Measurements from ENCODE around the gene FBXL17. TPM values are rescaled to one million over a fixed set of nuclear protein-coding genes. Genes with fewer than 3 reads are reported as not detected.
A peak's percentile ranks its signal among the peaks of the same experiment; 100 is the strongest.

FBXL17 gene
- total and polyA plus RNA-seq, 9 of the 15 experiments (the other 6 are each of a cell fraction or from before 2014, with no cell fraction given) = 0.32 to 5.4 (median 1.8) TPM

DNA sequence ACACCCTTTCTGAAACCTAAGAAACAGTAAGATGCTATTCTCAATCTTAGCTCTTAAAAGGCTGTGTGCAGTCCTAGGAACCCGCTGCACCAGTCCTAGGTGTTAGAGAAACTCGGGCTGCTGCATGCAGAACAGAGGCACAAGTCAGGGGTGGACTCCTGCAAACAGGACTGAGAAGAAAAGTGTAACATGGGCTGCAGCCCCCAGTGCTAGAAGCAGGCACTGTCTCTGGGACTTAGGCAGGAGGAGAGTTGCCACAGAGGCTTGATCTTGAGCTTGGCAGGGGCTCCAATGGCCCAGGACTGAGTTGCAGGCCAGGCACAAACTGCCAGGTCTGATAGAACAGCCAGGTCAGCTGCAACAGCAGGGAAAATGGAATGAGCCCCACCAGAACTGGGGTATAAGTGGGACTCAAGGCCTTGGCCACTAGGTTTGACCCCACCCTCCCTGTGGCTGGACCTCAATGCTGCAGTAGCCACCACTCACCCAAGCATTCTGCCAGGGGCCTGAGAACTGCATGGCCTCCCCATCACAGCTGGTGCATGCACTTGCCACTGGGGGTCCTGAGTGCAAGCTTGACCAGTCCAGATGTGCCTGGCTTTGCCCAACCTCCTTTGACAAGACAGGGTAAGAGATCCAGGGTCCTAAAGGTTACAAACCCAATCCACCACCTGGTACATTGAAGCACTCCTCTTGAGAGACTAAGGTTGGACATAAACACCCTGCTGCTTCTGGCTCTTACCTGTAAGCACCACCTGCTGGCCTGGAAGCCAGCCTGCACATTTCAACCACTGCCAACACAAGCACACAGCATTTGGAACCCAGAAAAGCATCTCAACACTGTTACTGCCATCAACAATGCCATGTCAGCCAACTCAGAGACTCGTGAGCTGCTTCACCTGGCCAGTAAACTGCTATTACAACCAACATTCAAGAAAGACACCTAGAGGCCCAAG is 103.3 kb downstream of the FBXL17 start:
- FAIRE-seq = no peak
- POLR2A ChIA-PET = no interaction called here
- intact Hi-C loops (cut with micrococcal nuclease) = no loop called here

DNA sequence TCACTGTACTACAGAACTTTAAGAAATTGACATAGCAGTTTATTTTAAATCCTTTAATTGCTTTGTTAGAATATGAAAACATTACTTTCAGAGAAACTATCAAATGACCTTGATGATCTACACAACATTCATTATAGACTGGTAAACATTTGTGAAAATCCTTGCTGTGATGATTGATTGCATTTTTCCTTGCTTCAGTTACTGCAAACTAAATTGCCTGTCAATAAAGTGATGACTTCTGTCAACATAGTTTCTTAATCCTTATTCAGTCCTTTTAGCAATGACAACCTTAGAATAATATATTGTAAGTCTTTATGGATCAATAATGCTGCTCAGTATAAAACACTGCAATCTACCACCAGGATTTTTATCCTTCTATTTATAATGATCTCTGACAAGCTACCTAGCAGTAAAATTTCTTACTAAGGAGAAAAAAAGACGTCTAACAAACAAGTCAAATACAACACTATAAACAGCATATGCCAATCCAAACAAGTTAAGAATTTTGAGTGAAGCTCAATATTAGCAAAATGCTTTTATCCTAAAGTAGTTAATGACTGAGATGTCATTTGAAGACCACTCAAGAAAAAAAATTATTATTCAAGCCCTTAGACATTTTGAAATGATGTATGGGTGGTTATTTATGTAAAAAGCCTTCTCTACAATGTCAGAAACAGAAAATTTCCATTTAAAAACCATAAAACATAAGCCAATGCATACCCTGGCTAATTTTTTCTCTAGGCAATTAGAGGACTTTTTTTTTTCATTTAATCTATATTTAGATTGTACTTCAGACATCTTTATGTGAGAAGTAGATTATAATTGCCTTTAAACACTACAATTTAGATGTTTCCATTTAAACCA is 105.5 kb downstream of the FBXL17 start:
- no peak for TF ChIP-seq ETV5 (CRISPR knock-in tag; IDR thresholded peaks at IDR 0.05; ENCODE audit: low read depth)
- no peak for TF ChIP-seq ZNF436 (CRISPR knock-in tag; IDR thresholded peaks at IDR 0.05)
- no peak for TF ChIP-seq MCM2 (IDR thresholded peaks at IDR 0.05; ENCODE audit: low read depth)
- no peak for TF ChIP-seq PYGO2 (tag; IDR thresholded peaks at IDR 0.05)
- no peak for TF ChIP-seq EZH2 (IDR thresholded peaks at IDR 0.05; ENCODE audit: borderline replicate concordance, low read depth, low read length)
- TF ChIP-seq ZBTB17 (CRISPR knock-in tag; IDR thresholded peaks at IDR 0.05) = no peak
- no peak for TF ChIP-seq TEAD4 (IDR thresholded peaks at IDR 0.05; ENCODE audit: low read length)
- no peak for TF ChIP-seq TEAD4 (CRISPR knock-in tag; IDR thresholded peaks at IDR 0.05; ENCODE audit: borderline replicate concordance)
- no peak for TF ChIP-seq CREM (IDR thresholded peaks at IDR 0.05; ENCODE audit: low read depth)
- FAIRE-seq (no peak), DNase-seq (ENCODE audit: extremely low read depth in 1 of 4, low spot score in 3 of 4) (no peak), ATAC-seq (no peak)
- BruUV-seq (replicated peaks) = no TSS peak
- no peaks in the 10 kb centered on the region for H3K79me2 ChIP-seq (ENCODE audit: control insufficient read depth, insufficient read depth, low read length)
- no peaks in the 10 kb centered on the region for H4K20me1 ChIP-seq (replicated peaks; ENCODE audit: control insufficient read depth, insufficient read depth, low read length)
- H3K4me2 ChIP-seq (ENCODE audit: insufficient read depth, low read length) = no peak overlapping the region
- no peak overlapping the region for H3K4me3 ChIP-seq
- H3K36me3 ChIP-seq (ENCODE audit: control insufficient read depth, insufficient read depth, low read length) = no peaks in the 10 kb centered on the region
- H3K9me1 ChIP-seq (ENCODE audit: control insufficient read depth, insufficient read depth, low read length) = no peaks in the 10 kb centered on the region
- POLR2A ChIA-PET = no interaction called here
- H3K27me3 ChIP-seq (ENCODE audit: control insufficient read depth in 2 of 2, insufficient read depth in 2 of 2, low read length in 2 of 2) = no peaks in the 10 kb centered on the region
- no peak overlapping the region for H3K27ac ChIP-seq (ENCODE audit: extremely low read depth, low read depth, low read length)
- no peak overlapping the region for H2AFZ ChIP-seq (ENCODE audit: low read depth, low read length)
- in situ Hi-C loops (cut with MboI) (no loop called here), intact Hi-C loops (cut with micrococcal nuclease) (no loop called here)
- 0% methylated on average over 1 of the region's 1 CpG for WGBS (ENCODE audit: insufficient coverage, low coverage, missing lambda C conversion rate)
- peaks cover 0 to 4% of the 10 kb centered on the region in 2 experiments; a peak in 3 of 5 replicates for H3K4me1 ChIP-seq (replicated peaks in 1 of 2; ENCODE audit: control insufficient read depth in 2 of 2, insufficient read depth in 2 of 2, low read length in 2 of 2)
- H3K9me3 ChIP-seq (replicated peaks; ENCODE audit: control insufficient read depth, insufficient read depth, low read depth, low read length) = no peaks in the 10 kb centered on the region
- CTCF ChIA-PET (ENCODE audit: low intra/inter-chr PET ratio) = no interaction called here
- no peak overlapping the region for H3K9ac ChIP-seq (ENCODE audit: insufficient read depth in 1 of 2, low read depth in 2 of 2, low read length in 2 of 2)

More for the DNA sequence above, 103.3 kb downstream of the FBXL17 start:
- no peak overlapping the region for H2AFZ ChIP-seq (ENCODE audit: low read depth, low read length)
- in situ Hi-C loops (cut with MboI) = no loop called here
- H4K20me1 ChIP-seq (replicated peaks; ENCODE audit: control insufficient read depth, insufficient read depth, low read length) = no peaks in the 10 kb centered on the region
- H3K36me3 ChIP-seq (ENCODE audit: control insufficient read depth, insufficient read depth, low read length) = no peaks in the 10 kb centered on the region
- H3K27ac ChIP-seq (ENCODE audit: extremely low read depth, low read depth, low read length) = no peak overlapping the region
- H3K4me3 ChIP-seq = no peak overlapping the region
- 5% methylated on average over 3 of the region's 3 CpGs for WGBS (ENCODE audit: insufficient coverage, low coverage, missing lambda C conversion rate)
- H3K79me2 ChIP-seq (ENCODE audit: control insufficient read depth, insufficient read depth, low read length) = no peaks in the 10 kb centered on the region
- ATAC-seq = no peak
- H3K9ac ChIP-seq (ENCODE audit: insufficient read depth in 1 of 2, low read depth in 2 of 2, low read length in 2 of 2) = no peak overlapping the region
- no TSS peak for BruUV-seq (replicated peaks)
- no peaks in the 10 kb centered on the region for H3K27me3 ChIP-seq (ENCODE audit: control insufficient read depth in 2 of 2, insufficient read depth in 2 of 2, low read length in 2 of 2)
- no peak overlapping the region for H3K4me2 ChIP-seq (ENCODE audit: insufficient read depth, low read length)
- CTCF ChIA-PET (ENCODE audit: low intra/inter-chr PET ratio) = no interaction called here
- H3K9me1 ChIP-seq (ENCODE audit: control insufficient read depth, insufficient read depth, low read length) = no peaks in the 10 kb centered on the region
- TF ChIP-seq RBFOX2 (IDR thresholded peaks at IDR 0.05; ENCODE audit: low read depth, low read length) (no peak), RAD21 (CRISPR knock-in tag; conservative IDR thresholded peaks at IDR 0.05 in 1 of 2, IDR thresholded peaks at IDR 0.05 in 1 of 2) (0 out of 4 replicates have a peak, but pooled peaks of 1 of the 2 experiments have one; percentile 8)
- no peaks in the 10 kb centered on the region for H3K4me1 ChIP-seq (replicated peaks in 1 of 2; ENCODE audit: control insufficient read depth in 2 of 2, insufficient read depth in 2 of 2, low read length in 2 of 2)
- DNase-seq (ENCODE audit: extremely low read depth in 1 of 4, low spot score in 3 of 4) = no peak
- no peaks in the 10 kb centered on the region for H3K9me3 ChIP-seq (replicated peaks; ENCODE audit: control insufficient read depth, insufficient read depth, low read depth, low read length)

Measured in K562 (cell line).